Peyer's patch (tissue), 4 donors: Measurements from ENCODE around the gene SMYD4. TPM values are rescaled to one million over a fixed set of nuclear protein-coding genes. Genes with fewer than 3 reads are reported as not detected.
A peak's percentile ranks its signal among the peaks of the same experiment; 100 is the strongest.

Experiments used
- DNase-seq, 3 donors: peaks; one replicate each; pipeline ENCODE4 v3.0.0-alpha.2; 2017 to 2019
- H3K27ac ChIP-seq, 4 donors: fragments of 200-600 bp; sonication (generic); one replicate each; pipeline ENCODE4 v1.5.1; 2016 to 2019
- H3K27me3 ChIP-seq, 2 donors: fragments of 200-600 bp; sonication (generic); one replicate each; pipeline ENCODE4 v1.5.1; 2019
- H3K36me3 ChIP-seq, 3 donors: fragments of 200-600 bp; sonication (generic); one replicate each; pipeline ENCODE4 v1.5.1; 2016 to 2019
- H3K4me1 ChIP-seq, 4 donors: fragments of 200-600 bp; sonication (generic); one replicate each; pipeline ENCODE4 v1.5.1; 2016 to 2019
- H3K4me3 ChIP-seq, 4 donors: fragments of 200-600 bp; sonication (generic); 1 replicate in 3 of 4; 2 replicates in 1 of 4; pipeline ENCODE4 v1.5.1; 2016 to 2019; ENCODE audit warnings: mild to moderate bottlenecking in 1 of 4
- H3K9me3 ChIP-seq, 4 donors: fragments of 200-600 bp; sonication (generic); one replicate each; pipeline ENCODE4 v1.5.1; 2016 to 2019; ENCODE audit warnings: mild to moderate bottlenecking in 1 of 4
- CTCF ChIP-seq, 6 experiments: fragments of 450-650 bp in 4 of 6; fragments of 200-600 bp in 2 of 6; sonication (generic) in 1 of 6; IDR thresholded peaks; one replicate each; pipeline ENCODE4 v1.5.1; 2017 to 2019; ENCODE audit warnings: antibody characterized with exemption in 6 of 6, mild to moderate bottlenecking in 3 of 6, moderate library complexity in 1 of 6
- POLR2A ChIP-seq, 2 donors: fragments of 450-650 bp; IDR thresholded peaks; one replicate each; pipeline ENCODE4 v1.5.1; 2017; ENCODE audit warnings: antibody characterized with exemption in 2 of 2, mild to moderate bottlenecking in 2 of 2, moderate library complexity in 2 of 2
- total RNA-seq, 4 donors: library from RNA; depleted of rRNA; stranded (reverse); fragments of >200 nt; gene quantifications; one replicate each; pipeline ENCODE4 v1.1.0, GENCODE V29; 2016

Gene SMYD4
- total RNA-seq, 4 donors from 2014 or later, result 31.2 to 42.1 (median 39.8) TPM

DNA sequence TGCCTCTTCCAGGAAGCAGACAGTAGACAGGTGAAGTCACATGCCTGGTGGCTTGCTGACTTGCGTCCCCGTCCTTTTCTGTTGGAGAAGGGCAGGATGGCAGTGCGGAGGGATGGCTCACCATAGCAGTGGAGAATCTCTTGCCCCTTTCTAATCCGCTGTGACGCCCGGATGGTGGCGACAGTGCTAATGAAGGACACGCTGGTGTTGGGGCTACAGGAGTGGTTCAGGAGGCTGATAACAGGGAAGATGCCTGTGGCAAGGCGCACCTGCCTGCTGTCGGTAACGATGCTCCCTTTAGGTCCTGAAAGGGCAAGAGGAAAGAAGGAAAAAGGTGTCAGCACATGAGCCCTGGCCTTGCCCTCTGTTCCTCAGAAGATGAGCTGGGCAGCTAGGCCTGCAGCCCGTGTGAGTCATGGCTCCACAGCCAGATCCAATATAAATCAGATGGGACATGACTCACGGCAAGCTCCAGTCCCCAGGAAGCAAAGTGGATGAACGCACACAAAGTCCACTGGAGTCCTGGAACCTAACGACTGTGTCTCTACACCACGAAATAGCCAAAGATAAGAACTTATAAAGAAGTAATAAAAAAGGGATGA lies 42.3 kb downstream of the SMYD4 start:
- TF ChIP-seq POLR2A (IDR thresholded peaks at IDR 0.05), result peak in 1 of 2 donors; percentile 71
- no peak for TF ChIP-seq CTCF (IDR thresholded peaks at IDR 0.05)
- H3K4me1 ChIP-seq, result peaks cover 4 to 22% (median 8%) of the 10 kb centered on the region in 4 donors
- no peak overlapping the region for H3K4me3 ChIP-seq
- H3K27me3 ChIP-seq, result no peaks in the 10 kb centered on the region
- DNase-seq, result peak in 2 of 3 donors; percentile 83 to 91
- peaks cover 0 to 10% (median 0%) of the 10 kb centered on the region in 3 donors for H3K36me3 ChIP-seq
- no peaks in the 10 kb centered on the region for H3K9me3 ChIP-seq
- peak overlapping the region; percentile 47 to 87 (median 80) for H3K27ac ChIP-seq

DNA sequence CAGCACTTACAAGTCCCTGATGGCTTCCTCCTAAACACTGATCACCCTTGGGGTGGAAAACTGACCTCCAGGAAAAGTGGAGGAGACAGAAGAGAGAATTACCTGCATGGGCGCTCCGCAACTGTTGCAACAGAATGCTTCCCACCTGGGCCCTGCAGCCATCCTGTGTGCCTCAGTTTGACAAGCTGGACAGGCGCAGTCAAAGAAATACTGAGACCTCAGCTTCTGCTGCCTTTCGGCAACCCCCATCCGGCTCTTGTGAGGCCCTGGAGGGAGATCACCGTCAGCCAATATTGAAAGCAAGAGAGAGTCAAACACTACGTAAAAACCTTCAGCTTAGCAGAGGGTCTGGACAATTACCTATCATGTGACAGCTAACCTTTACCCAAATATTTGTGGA lies 43.0 kb downstream of the SMYD4 start:
- peak overlapping the region; percentile 47 to 87 (median 80) for H3K27ac ChIP-seq
- peaks cover 0 to 16% (median 0%) of the 10 kb centered on the region in 3 donors for H3K36me3 ChIP-seq
- no peaks in the 10 kb centered on the region for H3K27me3 ChIP-seq
- H3K4me3 ChIP-seq, result no peak overlapping the region
- peaks cover 4 to 24% (median 11%) of the 10 kb centered on the region in 4 donors for H3K4me1 ChIP-seq
- H3K9me3 ChIP-seq, result no peaks in the 10 kb centered on the region
- no peak for TF ChIP-seq POLR2A (IDR thresholded peaks at IDR 0.05)
- no peak for TF ChIP-seq CTCF (IDR thresholded peaks at IDR 0.05)
- no peak for DNase-seq

- H3K27ac ChIP-seq, result peak overlapping the region; percentile 34 to 87 (median 80)
- TF ChIP-seq CTCF (IDR thresholded peaks at IDR 0.05) (no peak), POLR2A (IDR thresholded peaks at IDR 0.05) (no peak)
- DNase-seq, result no peak
Observed at GRCh38 chr17:1785930-1786329, 43.8 kb downstream of the SMYD4 start.

GRCh38 chr17:1783834-1784611 lies 45.7 kb downstream of the SMYD4 start:
- Histone ChIP-seq H3K4me3 (no peak overlapping the region), H3K27me3 (no peaks in the 10 kb centered on the region), H3K27ac (peak overlapping the region; percentile 81 to 94 (median 92)), H3K4me1 (peaks cover 4 to 39% (median 11%) of the 10 kb centered on the region in 4 donors), H3K9me3 (no peaks in the 10 kb centered on the region), H3K36me3 (peaks cover 0 to 25% (median 0%) of the 10 kb centered on the region in 3 donors)
- TF ChIP-seq CTCF (IDR thresholded peaks at IDR 0.05), result peak; percentile 41 to 82 (median 74)
- peak in 1 of 2 donors; percentile 52 for TF ChIP-seq POLR2A (IDR thresholded peaks at IDR 0.05)
- peak in 2 of 3 donors; percentile 69 to 85 for DNase-seq

More at GRCh38 chr17:1785930-1786329, 43.8 kb downstream of the SMYD4 start:
- H3K36me3 ChIP-seq, result peaks cover 0 to 23% (median 0%) of the 10 kb centered on the region in 3 donors
- H3K9me3 ChIP-seq, result no peaks in the 10 kb centered on the region
- peaks cover 4 to 30% (median 11%) of the 10 kb centered on the region in 4 donors for H3K4me1 ChIP-seq
- H3K4me3 ChIP-seq, result no peak overlapping the region
- no peaks in the 10 kb centered on the region for H3K27me3 ChIP-seq

- DNase-seq, result peak in 2 of 3 donors; percentile 44 to 63
- H3K27me3 ChIP-seq, result no peaks in the 10 kb centered on the region
- H3K4me1 ChIP-seq, result peaks cover 4 to 39% (median 11%) of the 10 kb centered on the region in 4 donors
- no peak for TF ChIP-seq POLR2A (IDR thresholded peaks at IDR 0.05)
- no peak for TF ChIP-seq CTCF (IDR thresholded peaks at IDR 0.05)
- H3K9me3 ChIP-seq, result no peaks in the 10 kb centered on the region
- H3K36me3 ChIP-seq, result peaks cover 0 to 25% (median 0%) of the 10 kb centered on the region in 3 donors
- H3K4me3 ChIP-seq, result no peak overlapping the region
- H3K27ac ChIP-seq, result peak overlapping the region; percentile 81 to 94 (median 92)
Observed at GRCh38 chr17:1783271-1783670, 46.4 kb downstream of the SMYD4 start.
